ENCODE measurements around the gene LILRA6.
"Not testable (repeated sequence)": the region's sequence is repeated elsewhere in the genome, so short reads cannot be mapped to it uniquely, and the experiment has no call there.

LILRA6 gene

GRCh38 chr19:54262470-54262869 lies 19.9 kb upstream of the LILRA6 start:
- no peak for DNase-seq (ENCODE audit: low spot score)

- DNase-seq (ENCODE audit: low spot score): no peak
These were observed 19.5 kb upstream of the LILRA6 start for GRCh38 chr19:54262066-54262465.

- DNase-seq (ENCODE audit: low spot score): no peak
These were observed 14.5 kb upstream of the LILRA6 start, which contains the start of gene LILRB5 for GRCh38 chr19:54257116-54257480. LILRB5 (minus strand) TSS chr19:54257273; CDS start chr19:54257193, 80 bp downstream.

GRCh38 chr19:54256250-54257115 lies 13.9 kb upstream of the LILRA6 start:
- DNase-seq (ENCODE audit: low spot score): no peak

GRCh38 chr19:54255105-54255775 lies 12.7 kb upstream of the LILRA6 start:
- no peak for DNase-seq (ENCODE audit: low spot score)

GRCh38 chr19:54254195-54254906 lies 11.8 kb upstream of the LILRA6 start:
- DNase-seq (ENCODE audit: low spot score): no peak

GRCh38 chr19:54253331-54254194 lies 11.0 kb upstream of the LILRA6 start:
- no peak for DNase-seq (ENCODE audit: low spot score)

GRCh38 chr19:54252845-54253244 lies 10.3 kb upstream of the LILRA6 start:
- no peak for DNase-seq (ENCODE audit: low spot score)

- DNase-seq (ENCODE audit: low spot score): no peak
These were observed 9.7 kb upstream of the LILRA6 start for GRCh38 chr19:54252243-54252642.

- peak; percentile 32 for DNase-seq (ENCODE audit: low spot score)
These were observed 5.5 kb upstream of the LILRA6 start for GRCh38 chr19:54248016-54248601.

GRCh38 chr19:54247106-54247930 lies 4.7 kb upstream of the LILRA6 start:
- DNase-seq (ENCODE audit: low spot score): no peak

- no peak for DNase-seq (ENCODE audit: low spot score)
These were observed 3.3 kb upstream of the LILRA6 start for GRCh38 chr19:54245936-54246335.

- DNase-seq (ENCODE audit: low spot score): not testable (repeated sequence)
These were observed 1.2 kb upstream of the LILRA6 start for GRCh38 chr19:54243809-54244208.

- not testable (repeated sequence) for DNase-seq (ENCODE audit: low spot score)
These were observed 356 bp downstream of the LILRA6 start for GRCh38 chr19:54242234-54242633.

- not testable (repeated sequence) for DNase-seq (ENCODE audit: low spot score)
These were observed 1.9 kb downstream of the LILRA6 start for GRCh38 chr19:54240372-54241336.

- DNase-seq (ENCODE audit: low spot score): not testable (repeated sequence)
These were observed 2.9 kb downstream of the LILRA6 start for GRCh38 chr19:54239491-54240371.

GRCh38 chr19:54233941-54234340 lies 8.6 kb downstream of the LILRA6 start:
- no peak for DNase-seq (ENCODE audit: low spot score)

Data from CD4-positive, alpha-beta T cell treated with Interleukin-2 at 100 ng/mL for 4 hours (primary cell).